HFF-Myc (cell line): ENCODE results near the gene DNAH17.

Source experiments
- DNase-seq: peaks from one replicate; pipeline ENCODE4 v3.0.0-alpha.2; 2011; ENCODE audit warnings: low read depth; ENCODE audit errors: extremely low read depth
- H3K4me3 ChIP-seq: replicated peaks from 2 replicates; pipeline ENCODE4 v1.5.1; 2011; ENCODE audit warnings: low read depth, mild to moderate bottlenecking, control low read depth, low read length
- TF ChIP-seq, protein P1 (sequence below): IDR thresholded peaks from 2 replicates; pipeline ENCODE4 v1.5.1; 2012; ENCODE audit warnings: mild to moderate bottlenecking, low read depth, low read length, control low read depth; ENCODE audit errors: missing control alignments

DNAH17 gene

DNA sequence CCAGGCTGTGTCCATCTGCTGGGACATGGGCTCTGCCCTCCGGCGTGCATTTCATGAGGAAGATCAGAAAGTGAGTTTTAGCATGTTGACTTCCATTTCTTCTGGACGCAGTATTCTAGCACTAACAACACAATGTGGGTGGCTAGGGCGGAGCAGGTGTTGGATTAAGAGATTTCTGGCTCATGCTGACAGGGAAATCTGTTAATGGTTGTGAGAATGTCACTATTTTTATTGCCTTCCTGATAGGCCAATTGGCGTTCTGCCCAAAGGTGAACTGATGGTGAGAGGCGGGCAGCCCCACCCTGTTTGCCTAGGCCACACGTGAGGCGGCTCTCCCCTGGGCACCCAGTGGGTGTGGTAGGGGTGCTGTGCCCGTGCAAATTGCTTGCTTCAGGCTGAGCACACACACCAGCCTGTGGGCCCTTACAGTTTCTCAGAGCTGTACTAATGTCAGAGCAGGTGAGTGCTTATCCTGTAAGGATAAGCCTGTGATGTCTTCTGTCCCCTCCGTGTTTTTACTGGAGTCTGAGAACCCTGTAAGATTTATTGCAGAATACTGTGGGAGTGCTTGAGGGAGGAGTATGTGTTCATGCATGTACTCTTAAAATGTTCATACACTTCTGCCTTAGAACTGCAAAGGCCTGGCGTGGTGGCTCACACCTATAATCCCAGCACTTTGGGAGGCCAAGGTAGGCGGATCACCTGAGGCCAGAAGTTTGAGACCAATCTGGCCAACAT, 167.8 kb downstream of the DNAH17 start:
- TF ChIP-seq, protein P1, sequence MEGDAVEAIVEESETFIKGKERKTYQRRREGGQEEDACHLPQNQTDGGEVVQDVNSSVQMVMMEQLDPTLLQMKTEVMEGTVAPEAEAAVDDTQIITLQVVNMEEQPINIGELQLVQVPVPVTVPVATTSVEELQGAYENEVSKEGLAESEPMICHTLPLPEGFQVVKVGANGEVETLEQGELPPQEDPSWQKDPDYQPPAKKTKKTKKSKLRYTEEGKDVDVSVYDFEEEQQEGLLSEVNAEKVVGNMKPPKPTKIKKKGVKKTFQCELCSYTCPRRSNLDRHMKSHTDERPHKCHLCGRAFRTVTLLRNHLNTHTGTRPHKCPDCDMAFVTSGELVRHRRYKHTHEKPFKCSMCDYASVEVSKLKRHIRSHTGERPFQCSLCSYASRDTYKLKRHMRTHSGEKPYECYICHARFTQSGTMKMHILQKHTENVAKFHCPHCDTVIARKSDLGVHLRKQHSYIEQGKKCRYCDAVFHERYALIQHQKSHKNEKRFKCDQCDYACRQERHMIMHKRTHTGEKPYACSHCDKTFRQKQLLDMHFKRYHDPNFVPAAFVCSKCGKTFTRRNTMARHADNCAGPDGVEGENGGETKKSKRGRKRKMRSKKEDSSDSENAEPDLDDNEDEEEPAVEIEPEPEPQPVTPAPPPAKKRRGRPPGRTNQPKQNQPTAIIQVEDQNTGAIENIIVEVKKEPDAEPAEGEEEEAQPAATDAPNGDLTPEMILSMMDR = no peak
- no peak for DNase-seq
- no peak overlapping the region for H3K4me3 ChIP-seq

DNA sequence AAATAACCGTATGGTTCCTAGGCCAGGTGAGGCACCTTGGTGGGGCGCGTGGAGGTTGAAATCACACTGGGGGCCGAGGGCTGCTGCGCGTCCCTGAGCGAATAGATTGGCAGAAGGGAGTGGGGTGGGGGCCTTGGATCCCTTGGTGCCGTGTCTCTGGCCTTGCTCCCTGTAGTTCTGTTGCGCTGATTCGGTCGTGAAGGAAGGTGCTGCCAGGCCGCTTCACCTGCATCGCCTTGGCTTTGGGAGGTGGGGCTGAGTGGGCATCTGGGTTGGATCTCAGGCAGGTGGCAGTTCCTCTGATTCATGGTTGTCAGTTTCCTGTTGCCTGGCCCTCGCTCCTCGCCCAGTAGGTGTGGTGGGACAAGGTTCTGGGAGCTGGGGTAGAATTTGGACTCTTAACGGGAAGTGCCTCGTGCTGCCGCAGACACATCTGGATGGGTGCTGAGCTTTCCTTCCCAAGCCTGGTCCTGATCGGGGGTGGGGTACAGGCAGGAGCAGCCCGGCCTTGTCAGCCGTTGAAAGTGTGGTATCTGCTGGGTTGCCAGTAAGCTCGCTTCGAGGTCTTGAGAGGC, 168.6 kb downstream of the DNAH17 start:
- H3K4me3 ChIP-seq = no peak overlapping the region
- TF ChIP-seq, protein P1 = no peak
- DNase-seq = no peak

DNA sequence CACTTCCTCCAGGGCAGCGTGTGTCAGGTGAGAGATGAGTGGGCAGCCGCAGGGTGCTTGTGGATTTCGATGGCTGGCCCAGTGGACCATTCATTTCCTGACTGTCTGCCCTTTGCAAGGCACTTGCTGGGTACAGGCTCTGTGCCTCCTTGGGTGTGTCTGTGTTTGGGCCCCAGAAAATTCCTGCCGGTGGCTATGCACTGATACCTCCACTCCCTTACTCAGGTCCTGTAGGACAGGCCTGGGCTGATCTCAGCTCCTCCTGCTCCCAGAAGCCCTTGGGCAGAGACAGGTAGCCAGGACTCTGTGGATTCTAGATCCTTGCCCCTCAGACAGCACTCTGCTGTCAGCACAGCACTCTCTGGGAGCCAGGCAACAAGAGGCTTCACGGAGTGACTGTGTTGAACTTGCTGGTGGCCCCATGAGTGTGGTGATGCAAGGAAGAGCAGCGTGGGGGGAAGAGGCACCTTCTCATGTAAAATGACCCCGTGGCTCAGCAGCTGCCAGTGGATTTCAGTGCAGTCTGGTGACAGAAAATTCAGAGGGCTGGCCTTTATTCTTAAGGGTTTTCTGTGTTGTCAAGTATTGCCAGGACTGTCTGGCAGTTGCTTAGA, 169.7 kb downstream of the DNAH17 start:
- no peak for DNase-seq
- TF ChIP-seq, protein P1 = no peak
- no peak overlapping the region for H3K4me3 ChIP-seq

DNA sequence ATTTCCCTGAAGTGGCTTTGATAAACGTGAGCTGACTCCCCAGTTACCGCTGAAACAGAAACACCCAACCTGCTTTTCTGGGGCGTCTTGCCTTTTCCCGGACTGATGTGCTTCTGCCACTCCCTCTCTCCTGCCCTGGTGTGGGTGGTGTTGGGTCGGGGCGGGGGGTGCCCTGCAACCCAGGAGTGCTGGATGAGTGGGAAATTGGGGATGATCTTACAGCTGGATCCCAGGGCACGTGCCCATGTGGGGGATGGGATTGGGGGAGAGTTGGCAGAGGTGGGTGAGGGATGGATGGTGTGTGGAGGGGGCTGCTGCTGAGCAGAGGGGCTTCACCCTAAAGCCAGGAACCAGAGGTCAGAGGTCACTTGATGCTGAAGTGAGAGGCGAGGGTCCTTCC, 170.3 kb downstream of the DNAH17 start:
- H3K4me3 ChIP-seq = no peak overlapping the region
- TF ChIP-seq, protein P1 = no peak
- no peak for DNase-seq

DNA sequence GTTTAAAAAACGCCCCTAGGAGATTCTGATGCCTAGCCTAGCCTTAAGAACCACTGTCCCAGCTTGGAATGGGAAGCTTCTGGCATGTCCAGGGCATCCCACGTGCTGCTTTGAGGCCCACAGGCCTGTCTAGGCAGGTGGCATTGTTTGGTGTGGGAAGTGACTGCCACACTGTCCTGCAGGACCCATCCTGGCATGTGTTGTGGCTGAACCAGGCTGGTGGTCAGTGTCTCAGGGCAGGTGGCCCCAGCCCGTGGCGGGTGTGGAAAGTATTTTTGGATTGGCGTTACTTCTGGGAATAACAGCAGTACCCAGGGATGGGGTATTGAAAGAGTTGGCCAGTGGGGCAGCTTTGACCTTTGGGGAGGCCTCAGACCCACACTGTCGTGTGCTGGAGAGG, 170.8 kb downstream of the DNAH17 start:
- DNase-seq = no peak
- TF ChIP-seq, protein P1 = no peak
- no peak overlapping the region for H3K4me3 ChIP-seq

DNA sequence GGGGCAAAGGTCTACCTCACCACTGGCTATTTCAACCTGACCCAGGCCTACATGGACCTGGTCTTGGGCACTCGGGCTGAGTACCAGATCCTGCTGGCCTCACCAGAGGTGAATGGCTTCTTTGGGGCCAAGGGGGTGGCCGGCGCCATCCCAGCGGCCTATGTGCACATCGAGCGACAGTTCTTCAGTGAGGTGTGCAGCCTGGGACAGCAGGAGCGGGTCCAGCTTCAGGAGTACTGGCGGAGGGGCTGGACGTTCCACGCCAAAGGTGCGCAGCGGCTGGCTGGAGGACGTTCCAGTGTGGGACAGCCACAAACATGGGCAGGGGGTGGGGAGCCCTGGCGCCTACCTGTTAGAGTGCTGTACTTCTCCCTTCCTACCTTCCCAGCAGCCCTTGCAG, 173.4 kb downstream of the DNAH17 start:
- no peak for DNase-seq
- TF ChIP-seq, protein P1 = no peak
- H3K4me3 ChIP-seq = no peak overlapping the region
